RPMI7951 (cell line): Measurements from ENCODE around the gene SHTN1. TPM values are rescaled to one million over a fixed set of nuclear protein-coding genes. Genes with fewer than 3 reads are reported as not detected.

Experiments used
- DNase-seq: peaks from one replicate; pipeline ENCODE4 v3.0.0-alpha.2; 2012; ENCODE audit warnings: low read depth
- total RNA-seq: library from RNA; depleted of rRNA; stranded (reverse); fragments of >200 nt; shearing (Covaris generic); gene quantifications from 2 replicates; pipeline ENCODE4 v1.2.3, GENCODE V29; 2014

The SHTN1 gene
- total RNA-seq, 1 experiment from 2014 or later = 3.6 TPM

DNA sequence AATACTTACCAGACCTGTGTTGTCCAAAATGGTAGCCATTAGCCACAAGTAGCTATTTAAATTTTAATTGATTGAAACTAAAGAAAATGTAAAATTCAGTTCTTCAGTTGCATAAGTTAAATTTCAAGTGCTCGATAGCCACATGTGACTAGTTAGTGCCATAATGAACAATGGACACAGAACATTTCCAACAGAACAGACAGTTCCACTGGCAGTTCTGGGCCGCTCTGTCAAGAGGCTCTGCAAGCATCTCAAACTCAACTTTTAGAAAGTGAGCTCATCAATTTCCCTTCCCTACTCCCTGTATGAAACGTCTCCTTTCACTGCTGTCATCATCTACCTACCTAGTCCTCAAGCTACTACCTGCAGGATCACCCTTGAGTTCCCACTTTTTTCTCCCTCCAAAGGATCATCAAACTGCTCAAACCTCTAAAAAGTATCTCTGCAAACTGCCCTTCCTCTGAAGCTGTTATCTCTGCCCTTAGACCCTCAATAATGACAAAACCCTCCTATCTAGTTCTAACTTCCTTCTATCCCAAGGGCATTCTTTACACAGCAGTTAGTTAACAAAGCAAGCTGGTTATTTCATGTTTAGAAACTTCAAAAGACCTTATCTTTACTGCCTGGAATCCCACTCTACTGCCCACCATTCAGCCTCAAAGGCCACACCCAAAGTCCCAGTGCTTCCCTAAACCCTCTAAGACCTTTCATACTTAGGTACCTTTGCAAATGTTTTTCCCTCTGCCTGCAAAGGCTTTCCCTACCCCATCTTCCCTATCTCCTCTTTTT lies 20.6 kb downstream of the SHTN1 start:
- no peak for DNase-seq

GRCh38 chr10:116980041-116980440 lies 24.9 kb downstream of the SHTN1 start:
- no peak for DNase-seq

DNA sequence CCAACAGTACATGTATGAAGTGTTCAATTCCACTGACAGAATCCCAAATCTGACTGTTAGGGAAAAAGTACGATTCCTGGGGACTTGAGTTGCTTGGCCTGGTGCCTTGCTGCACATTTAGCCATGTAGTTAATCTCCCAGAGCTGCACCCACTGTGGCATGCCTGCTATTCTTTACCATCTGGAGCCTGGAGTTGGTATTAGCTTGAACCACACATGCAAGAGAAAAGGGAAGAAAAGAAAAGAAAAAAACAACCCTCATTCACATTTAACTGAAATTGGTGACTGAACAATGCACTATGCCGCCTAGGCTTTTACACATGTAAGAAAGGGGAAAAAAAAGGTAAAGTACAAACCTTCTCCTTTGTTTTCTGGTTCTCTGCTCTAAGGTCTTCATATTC lies 26.1 kb downstream of the SHTN1 start:
- DNase-seq = no peak

DNA sequence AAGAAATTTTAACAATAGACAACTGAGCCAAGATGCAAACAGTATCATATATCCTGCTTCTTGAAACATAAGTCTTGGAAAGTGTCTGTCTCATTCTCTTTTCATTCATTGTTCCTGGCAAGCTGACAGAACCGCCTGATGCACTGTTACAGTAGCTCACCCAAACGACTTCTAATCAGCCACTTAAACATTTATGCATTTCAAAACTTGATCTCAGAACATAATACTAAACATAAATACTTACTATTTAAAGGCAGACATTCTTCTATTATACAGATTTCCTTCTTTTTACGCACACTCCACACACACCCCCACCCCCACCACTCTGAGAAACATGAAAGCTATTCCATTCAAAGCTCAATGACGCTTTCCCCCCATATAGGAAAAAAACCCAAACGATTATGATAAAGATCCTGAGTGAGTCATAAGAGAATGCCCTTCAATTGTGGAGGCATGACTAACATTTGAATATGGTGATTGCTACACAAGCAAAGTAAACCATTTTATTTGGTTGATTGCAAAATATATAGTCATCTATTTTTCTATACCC lies 30.5 kb downstream of the SHTN1 start:
- DNase-seq = peak; percentile 77

DNA sequence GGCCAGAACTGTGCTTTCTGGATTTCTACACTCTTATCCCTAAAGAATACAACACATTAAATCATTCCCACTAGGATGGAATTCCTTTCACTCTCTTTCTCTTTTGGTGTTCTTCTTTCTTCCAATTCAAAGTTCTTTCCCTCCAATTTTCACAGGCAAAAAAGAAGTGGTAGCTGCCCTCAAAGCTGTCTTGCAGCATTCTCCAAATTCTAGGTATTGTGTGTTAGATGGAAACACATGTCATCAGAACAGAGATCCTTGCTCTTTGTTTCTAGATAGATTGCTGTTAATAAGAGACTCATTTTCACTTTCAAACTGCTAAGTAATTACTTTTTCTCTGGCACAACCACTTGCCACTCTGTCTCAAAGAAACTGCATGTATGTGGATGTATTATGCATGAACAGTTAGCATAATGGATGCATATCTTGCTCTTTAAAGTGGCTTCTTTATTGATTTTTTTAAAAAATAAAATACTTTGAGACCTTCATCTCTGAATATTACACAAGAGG lies 31.0 kb downstream of the SHTN1 start:
- peak; percentile 0 for DNase-seq

GRCh38 chr10:116973371-116973905 lies 31.5 kb downstream of the SHTN1 start:
- DNase-seq = no peak

DNA sequence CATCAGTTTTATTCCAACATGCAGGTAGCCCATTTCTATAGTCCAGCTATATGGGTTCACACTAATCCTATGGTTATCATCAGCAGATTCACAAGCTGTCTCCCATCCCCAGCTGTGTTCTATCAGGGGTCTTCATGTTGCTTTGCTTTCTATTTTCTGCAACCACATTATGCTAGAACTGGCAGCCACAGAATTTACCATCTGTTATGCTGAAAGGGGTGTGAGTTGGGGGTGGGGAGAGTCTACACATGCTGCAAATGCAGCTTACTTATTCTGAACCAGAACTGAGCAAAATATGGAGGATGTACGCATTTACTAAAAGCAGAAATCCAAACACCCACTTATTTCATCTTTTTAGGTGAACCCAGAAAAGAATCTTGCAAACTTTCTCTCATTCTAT lies 32.9 kb downstream of the SHTN1 start:
- DNase-seq = no peak

DNA sequence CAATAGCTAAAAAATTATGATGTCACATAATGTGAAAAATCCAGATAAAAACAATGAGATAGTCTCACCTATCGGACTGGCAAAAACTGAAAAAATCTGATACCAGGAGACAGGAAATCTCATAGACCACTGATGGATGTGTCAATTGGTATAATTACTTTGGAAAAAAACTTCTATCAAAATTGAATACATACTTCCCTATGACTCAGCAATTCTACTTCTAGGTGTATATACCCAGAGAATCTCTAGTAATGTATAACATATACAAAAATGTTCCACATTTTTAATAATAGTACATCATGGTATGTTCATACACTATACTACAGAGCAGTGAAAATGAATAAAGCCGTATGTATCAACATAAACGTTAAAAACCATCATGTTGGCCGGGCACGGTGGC lies 34.9 kb downstream of the SHTN1 start:
- DNase-seq = no peak

DNA sequence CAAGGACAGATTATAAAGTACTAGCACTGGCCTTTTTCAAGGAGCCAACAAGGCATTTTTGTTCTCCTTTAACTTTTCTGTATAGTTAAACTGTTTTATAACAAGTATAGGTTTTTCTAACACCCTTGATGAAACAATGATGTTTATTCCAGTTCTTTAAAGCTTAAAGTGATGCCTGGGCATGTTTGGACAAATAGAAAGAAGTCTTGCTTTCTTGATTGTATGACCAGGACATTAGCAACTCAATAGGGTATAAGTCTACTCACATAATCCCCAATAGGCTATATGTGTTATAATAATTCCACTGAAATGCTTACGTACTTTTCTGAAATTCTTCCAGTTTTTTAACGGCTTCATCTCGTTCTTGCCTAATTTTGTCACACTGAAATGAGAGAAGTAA lies 36.7 kb downstream of the SHTN1 start:
- no peak for DNase-seq

- no peak for DNase-seq
These were observed 43.4 kb downstream of the SHTN1 start for GRCh38 chr10:116961406-116962251.

DNA sequence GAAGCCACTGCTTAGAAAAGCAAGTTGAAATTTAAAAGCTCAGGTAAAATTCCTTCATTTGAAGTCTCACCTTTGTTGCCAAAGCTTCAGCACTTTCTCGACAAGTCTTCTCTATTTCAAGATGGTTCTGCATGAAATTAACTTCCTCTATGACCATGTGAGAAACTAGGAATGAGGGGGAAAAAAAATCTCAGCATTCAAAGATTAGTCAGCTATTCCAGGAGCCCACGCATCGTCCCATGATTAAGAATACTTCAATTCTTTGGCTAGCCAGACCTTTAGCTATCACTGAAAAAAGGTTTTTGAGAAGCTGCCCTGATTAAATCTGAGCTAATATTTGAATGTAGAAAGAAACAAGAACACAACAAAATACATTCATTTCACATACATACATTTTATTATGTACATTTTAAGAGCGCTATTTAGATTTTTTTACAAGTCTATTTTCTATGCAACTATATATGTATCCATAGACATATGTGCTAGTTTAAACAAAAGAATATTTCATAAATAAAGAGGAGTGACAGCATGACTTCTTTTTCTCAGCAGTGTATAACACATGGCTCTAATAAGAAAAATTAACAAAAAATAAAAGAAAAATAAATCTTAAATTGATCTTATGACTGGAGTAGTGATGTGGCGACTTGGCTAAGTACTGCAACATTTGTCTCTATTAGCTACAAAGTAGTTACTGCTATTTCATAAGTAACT lies 44.8 kb downstream of the SHTN1 start:
- DNase-seq = peak; percentile 18

DNA sequence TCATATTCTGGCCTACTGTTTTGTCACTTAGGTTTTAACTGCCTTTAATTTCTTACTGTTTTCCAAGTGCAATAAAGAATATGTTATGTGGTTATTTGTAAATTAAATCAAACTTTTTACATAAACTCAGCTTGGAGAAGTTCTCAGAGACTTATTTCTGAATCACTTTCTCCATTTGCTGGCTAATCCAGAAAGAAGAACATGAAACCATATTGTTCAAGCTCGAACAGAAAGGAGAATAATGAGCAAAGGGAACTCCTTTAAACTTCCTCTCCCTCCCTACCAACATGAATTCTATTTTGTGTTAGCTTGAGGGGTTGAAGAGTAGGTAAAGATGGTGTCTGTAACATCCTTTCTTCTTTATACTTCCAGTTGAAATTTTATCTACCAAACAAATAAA lies 52.3 kb downstream of the SHTN1 start:
- no peak for DNase-seq

DNA sequence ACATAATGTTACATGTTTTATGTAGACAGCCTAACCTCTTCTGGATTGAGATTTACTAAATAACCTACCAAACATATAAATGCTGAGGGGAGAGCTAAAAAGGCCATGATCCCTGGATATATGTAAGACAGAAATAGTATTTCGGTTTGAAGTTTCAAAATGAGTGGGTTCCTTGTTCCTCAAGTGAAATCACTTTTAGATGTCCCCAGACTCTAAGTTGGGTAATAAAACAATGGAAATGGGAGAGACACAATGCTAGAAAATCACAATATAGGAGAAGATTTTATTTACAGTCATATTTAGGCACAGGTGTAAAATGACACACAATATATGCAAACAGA lies 56.5 kb downstream of the SHTN1 start:
- no peak for DNase-seq

DNA sequence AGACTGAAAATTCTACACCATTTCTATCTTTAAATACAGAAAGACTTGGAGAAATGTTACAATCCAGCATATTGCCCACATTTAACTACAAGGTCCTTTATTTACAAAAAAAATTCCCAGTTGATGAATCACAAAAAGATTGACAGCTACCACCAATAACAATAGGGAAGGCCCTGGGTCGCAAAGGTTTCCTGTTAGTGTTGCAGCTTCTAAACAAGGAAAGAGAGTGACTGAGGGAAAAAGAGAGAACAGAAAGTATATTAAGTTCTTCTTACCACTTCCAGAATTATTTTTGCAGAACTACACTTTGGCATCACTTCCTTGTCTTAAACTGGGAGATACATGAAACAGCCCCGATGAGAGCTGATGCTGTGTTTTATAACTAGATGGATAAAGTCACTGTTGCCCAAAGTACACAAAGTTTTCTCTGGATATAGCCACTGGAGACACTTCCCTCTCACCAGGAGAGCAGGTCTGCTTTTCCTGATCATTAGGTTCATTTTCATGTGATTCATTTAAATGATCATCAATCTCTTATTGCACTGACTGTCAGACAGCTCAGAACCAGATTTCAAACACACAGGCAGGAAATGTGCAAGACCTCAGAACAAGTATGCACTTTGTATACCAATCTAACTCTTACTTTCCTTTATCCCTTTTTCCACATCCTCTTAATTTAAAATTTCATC lies 57.0 kb downstream of the SHTN1 start:
- peak; percentile 62 for DNase-seq

DNA sequence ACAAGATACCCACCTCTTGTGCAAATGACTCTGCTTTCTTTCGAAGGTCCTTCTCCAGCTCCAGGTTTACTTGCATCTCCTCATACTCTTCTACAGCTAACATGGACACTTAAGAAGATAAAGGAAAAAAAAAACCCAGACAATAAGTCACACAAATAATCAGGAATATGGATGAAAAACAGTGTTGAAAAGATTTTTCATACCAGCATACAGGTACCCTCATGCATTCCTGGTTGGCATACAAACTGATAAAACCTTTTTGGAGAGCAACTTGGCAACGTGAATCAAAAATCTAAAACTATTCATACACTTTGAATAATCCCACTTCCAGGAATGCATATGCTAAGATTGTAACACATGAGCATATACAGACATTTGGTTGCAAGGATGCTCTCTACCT lies 60.1 kb downstream of the SHTN1 start:
- DNase-seq = no peak

DNA sequence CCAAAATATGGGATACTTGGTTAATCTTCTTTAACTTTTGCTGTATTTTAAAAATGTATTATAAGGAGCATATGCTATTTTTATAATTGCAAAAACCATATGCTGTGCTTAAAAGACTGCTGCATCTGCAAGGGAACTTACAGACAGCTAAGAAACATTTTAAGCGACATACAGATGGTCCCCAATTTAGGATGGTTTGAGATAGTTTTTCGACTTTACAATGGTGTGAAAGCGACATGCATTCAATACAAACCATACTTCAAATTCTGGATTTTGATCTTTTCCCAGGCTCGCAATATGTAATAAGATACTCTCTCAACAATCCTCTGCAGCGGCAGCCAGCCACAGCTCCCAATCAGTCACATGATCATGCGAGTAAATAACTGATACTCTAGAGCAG lies 73.2 kb downstream of the SHTN1 start:
- DNase-seq = no peak

DNA sequence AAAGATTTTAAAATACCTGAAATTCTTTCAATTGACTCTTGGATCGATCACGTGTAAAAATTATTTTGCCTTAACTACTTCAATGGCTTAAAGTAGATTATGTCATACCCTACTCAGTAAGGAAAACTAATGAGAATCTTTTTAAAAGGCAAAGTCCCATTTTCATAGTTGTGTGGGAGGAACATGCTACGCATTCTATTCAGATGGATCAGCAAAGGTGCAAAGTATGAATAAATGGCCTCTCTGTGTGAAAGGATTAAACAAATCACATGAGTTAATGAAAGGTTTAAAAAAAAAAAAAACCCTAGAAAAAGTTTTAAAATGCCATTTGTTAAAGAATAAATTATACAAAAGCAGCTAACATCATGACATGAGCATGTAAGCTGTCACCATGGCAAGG lies 78.6 kb downstream of the SHTN1 start:
- DNase-seq = no peak

- DNase-seq = no peak
These were observed 79.9 kb downstream of the SHTN1 start for GRCh38 chr10:116925056-116925455.

DNA sequence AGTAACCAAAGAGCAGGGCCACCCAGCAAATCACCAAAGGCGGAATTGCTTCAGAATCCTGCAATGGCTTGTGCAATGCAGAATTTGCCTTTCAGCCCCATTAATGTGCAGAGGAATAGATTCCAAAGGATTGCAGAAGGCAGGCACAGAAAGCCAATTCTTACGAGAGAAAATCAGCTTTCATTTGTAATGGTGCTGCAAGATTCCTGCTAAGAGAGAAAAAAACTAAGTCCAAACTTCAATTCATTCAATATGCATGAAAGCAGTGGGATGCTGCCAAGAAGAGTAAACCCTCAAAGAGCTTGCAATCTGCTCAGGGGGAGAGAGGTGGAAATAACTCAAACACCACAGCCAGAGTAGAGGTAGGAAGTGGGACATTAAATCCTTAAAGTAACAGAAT lies 85.3 kb downstream of the SHTN1 start:
- no peak for DNase-seq

DNA sequence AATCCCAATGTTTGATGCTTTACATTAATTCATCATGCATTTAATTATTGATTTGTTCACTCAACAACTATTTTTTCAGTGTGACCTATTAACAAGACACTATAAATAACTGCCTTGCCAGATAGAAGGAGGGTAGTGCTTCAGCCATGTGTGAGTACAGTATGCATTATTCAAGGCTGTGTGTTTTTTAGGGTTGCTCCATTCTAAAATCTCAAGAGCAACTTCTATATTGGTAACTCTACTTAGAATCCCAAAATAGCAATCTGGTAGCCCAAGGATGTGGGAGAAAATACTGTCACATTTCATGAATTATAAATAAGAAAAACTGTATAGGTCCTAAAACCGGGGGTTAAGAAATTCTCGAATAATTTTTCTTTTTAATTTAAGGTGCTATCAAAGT lies 85.8 kb downstream of the SHTN1 start:
- no peak for DNase-seq

DNA sequence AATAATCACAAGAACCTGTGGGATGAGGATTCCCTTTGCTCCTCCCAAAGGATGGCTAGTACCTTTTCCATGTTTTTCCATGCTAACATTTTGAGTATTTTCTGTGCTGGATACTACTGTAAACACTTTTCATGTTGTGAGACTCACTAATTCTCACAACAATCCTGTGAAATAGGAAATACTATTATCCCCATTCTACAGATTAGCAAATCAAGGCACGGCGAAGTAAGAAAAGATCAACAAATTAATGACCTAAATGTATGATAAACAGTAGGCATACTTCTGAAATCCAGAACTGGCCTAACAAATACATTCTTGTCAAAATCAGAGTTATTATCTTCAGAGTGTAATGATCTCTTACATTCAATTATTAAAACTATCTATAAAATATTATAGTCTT lies 86.4 kb downstream of the SHTN1 start:
- DNase-seq = no peak
